H1 (cell line): ENCODE data around the gene PALD1. TPM values are rescaled to one million over a fixed set of nuclear protein-coding genes. Genes with fewer than 3 reads are reported as not detected.

Experiments
- CREB1 ChIP-seq: IDR thresholded peaks from 2 replicates; pipeline ENCODE4 v1.6.1; 2012; ENCODE audit warnings: inconsistent platforms
- EZH2 ChIP-seq: fragments of 200-600 bp; sonication (generic); IDR thresholded peaks from 2 replicates; pipeline ENCODE4 v1.7.1; 2012; ENCODE audit warnings: low read depth, mild to moderate bottlenecking, moderate library complexity, low read length, inconsistent platforms; ENCODE audit not compliant: severe bottlenecking
- HDAC2 ChIP-seq, 2 experiments: fragments of 300-600 bp in 1 of 2; sonication (generic) in 1 of 2; IDR thresholded peaks; 2 replicates each; pipeline ENCODE4 v1.6.1; 2011 to 2012; ENCODE audit warnings: low read depth in 2 of 2, low read length in 2 of 2, mild to moderate bottlenecking in 2 of 2, moderate library complexity in 2 of 2, borderline replicate concordance in 1 of 2, inconsistent platforms in 1 of 2
- HDAC6 ChIP-seq: IDR thresholded peaks from one replicate; pipeline ENCODE4 v1.7.1; 2012; ENCODE audit warnings: low read depth, mild to moderate bottlenecking, inconsistent platforms, low read length, moderate library complexity
- JUND ChIP-seq: IDR thresholded peaks from 2 replicates; pipeline ENCODE4 v1.6.1; 2011; ENCODE audit warnings: mild to moderate bottlenecking, improper control_type of control experiment, low read length
- NRF1 ChIP-seq: IDR thresholded peaks from 2 replicates; pipeline ENCODE4 v1.6.1; 2011; ENCODE audit warnings: mild to moderate bottlenecking, low read depth, low read length, improper control_type of control experiment
- SAP30 ChIP-seq: fragments of 300-600 bp; sonication (generic); IDR thresholded peaks from 2 replicates; pipeline ENCODE4 v1.7.1; 2012; ENCODE audit warnings: low read length, moderate library complexity, mild to moderate bottlenecking, inconsistent platforms; ENCODE audit not compliant: insufficient read depth, insufficient replicate concordance
- SRF ChIP-seq: IDR thresholded peaks from 2 replicates; pipeline ENCODE4 v1.6.1; 2011; ENCODE audit warnings: mild to moderate bottlenecking, low read depth, low read length, moderate library complexity
- TAF7 ChIP-seq: optimal IDR thresholded peaks from 2 replicates; pipeline ENCODE3; 2011; ENCODE audit warnings: low read depth, mild to moderate bottlenecking, inconsistent platforms, low read length, moderate library complexity, borderline replicate concordance
- polyA plus RNA-seq, 7 experiments: library from polyadenylated mRNA; depleted of rRNA in 3 of 7; stranded (reverse) in 5 of 7; unstranded in 2 of 7; fragments of >200 nt in 5 of 7; fragments of 200-250 nt in 2 of 7; gene quantifications; 1 replicate in 5 of 7; 2 replicates in 1 of 7; 4 replicates in 1 of 7; pipeline versions ENCODE4 v1.2.1 to v1.2.3, GENCODE V29; 2011 to 2013; ENCODE audit warnings: missing spikeins in 2 of 7, mixed read lengths in 2 of 7
- total RNA-seq: library from RNA; stranded (reverse); fragmentation: NEBNext Ultra II Directional; extraction: Animal tissue kit (Norgen Biotek cat#: 25700); gene quantifications from 2 replicates; pipeline ENCODE4 v1.2.1, GENCODE V29; 2021

PALD1 gene
- total and polyA plus RNA-seq, 2 of the 8 experiments (the other 6 are each of a cell fraction or from before 2014, with no cell fraction given), result 13.3 to 32.8 TPM

GRCh38 chr10:70537398-70538194 is 59.0 kb downstream of the PALD1 start (continued):
- TF ChIP-seq CREB1, result 0 out of 2 replicates have a peak, but pooled peaks have one; percentile 38
- TF ChIP-seq HDAC2 (IDR thresholded peaks at IDR 0.05; ENCODE audit: borderline replicate concordance in 1 of 2, low read depth in 2 of 2, low read length in 2 of 2), result no peak
- TF ChIP-seq HDAC6, result no peak
- no peak for TF ChIP-seq NRF1
- no peak for TF ChIP-seq JUND
- no peak for TF ChIP-seq TAF7
- TF ChIP-seq EZH2, result no peak
- no peak for TF ChIP-seq SAP30
- TF ChIP-seq SRF, result no peak
